ENCODE results near the gene LUC7L2. TPM values are rescaled to one million over a fixed set of nuclear protein-coding genes. Genes with fewer than 3 reads are reported as not detected.

The LUC7L2 gene
- total RNA-seq, 1 donor from 2014 or later, result 87.8 TPM

DNA sequence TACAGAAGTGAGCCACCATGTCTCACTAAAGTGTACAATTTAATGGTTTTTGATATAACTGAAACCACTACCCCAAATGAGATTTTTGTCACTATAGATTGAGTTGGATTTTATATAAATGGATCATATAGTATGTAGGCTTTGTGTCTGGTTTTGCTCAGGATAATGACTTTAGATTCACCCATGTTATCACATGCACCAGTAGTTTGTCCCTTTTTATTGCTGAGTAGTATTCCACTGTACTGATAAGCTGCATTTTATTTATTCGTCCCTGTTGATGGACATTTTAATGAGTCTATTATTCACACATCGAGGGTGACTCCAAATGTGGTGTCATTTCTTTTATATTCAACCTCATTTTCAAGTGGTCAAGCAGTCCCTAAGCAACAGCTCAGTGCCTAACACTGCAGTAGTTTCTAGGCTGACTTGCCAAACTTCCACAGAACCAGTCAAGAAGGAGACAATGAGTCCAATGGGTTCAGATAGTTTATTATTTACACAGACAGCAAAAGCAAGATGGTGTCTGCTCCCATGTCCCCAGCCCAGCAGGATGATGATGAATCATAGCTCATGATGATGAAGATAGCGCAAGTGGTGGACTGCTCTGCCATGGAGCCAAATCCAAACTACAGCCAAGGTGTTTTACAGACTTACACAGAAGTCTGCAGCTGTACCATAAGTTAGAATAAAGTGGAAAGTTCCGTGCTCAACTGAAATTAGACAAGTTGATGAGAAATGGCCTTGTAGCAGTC lies 25.1 kb upstream of the LUC7L2 start:
- no peaks in the 10 kb centered on the region for H3K27me3 Mint-ChIP-seq (ENCODE audit: low read depth, unreplicated experiment)
- no peak overlapping the region for H2AFZ ChIP-seq (ENCODE audit: low read depth, low read length)

DNA sequence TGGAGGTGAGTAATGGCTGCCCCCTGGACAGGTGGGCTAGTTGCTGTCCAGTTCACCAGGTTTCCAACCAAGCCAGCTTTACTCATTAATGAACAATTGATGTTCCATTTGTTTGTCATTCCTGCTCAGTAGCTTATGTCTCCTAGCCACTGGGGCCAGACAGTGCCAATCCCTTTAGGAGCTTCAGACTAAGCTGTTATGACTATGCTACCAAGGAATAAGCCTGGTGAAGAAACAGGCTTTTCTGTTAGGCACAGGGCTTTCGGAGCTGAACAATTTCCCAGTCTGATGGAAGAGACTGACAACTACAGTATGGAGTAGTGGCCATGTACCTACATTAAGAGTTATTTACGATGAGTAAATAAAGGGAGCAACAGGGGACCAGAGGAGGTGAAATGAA lies 20.7 kb upstream of the LUC7L2 start:
- no peak overlapping the region for H3K4me2 ChIP-seq (ENCODE audit: low read length)
- H3K27ac Mint-ChIP-seq (ENCODE audit: unreplicated experiment), result peak overlapping the region; percentile 3
- H2AFZ ChIP-seq (ENCODE audit: low read depth, low read length), result no peak overlapping the region
- no peak overlapping the region for H3K4me3 ChIP-seq (ENCODE audit: insufficient read depth, low read depth, low read length)
- peak overlapping the region; percentile 96 for H3K4me3 Mint-ChIP-seq (ENCODE audit: unreplicated experiment)
- H3K27ac ChIP-seq (ENCODE audit: low read depth, low read length), result no peak overlapping the region
- no peaks in the 10 kb centered on the region for H3K36me3 Mint-ChIP-seq (ENCODE audit: low read depth, unreplicated experiment)
- DNase-seq (ENCODE audit: low read depth), result no peak
- TF ChIP-seq EZH2 (IDR thresholded peaks at IDR 0.05; ENCODE audit: insufficient read depth, low read length), result no peak
- TF ChIP-seq, protein P1, sequence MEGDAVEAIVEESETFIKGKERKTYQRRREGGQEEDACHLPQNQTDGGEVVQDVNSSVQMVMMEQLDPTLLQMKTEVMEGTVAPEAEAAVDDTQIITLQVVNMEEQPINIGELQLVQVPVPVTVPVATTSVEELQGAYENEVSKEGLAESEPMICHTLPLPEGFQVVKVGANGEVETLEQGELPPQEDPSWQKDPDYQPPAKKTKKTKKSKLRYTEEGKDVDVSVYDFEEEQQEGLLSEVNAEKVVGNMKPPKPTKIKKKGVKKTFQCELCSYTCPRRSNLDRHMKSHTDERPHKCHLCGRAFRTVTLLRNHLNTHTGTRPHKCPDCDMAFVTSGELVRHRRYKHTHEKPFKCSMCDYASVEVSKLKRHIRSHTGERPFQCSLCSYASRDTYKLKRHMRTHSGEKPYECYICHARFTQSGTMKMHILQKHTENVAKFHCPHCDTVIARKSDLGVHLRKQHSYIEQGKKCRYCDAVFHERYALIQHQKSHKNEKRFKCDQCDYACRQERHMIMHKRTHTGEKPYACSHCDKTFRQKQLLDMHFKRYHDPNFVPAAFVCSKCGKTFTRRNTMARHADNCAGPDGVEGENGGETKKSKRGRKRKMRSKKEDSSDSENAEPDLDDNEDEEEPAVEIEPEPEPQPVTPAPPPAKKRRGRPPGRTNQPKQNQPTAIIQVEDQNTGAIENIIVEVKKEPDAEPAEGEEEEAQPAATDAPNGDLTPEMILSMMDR (IDR thresholded peaks at IDR 0.05; ENCODE audit: insufficient read depth, low read depth, low read length), result no peak
- H4K20me1 ChIP-seq (ENCODE audit: insufficient read depth, low read length), result no peaks in the 10 kb centered on the region
- H3K4me1 ChIP-seq (ENCODE audit: insufficient read depth, low read length), result peaks cover 9% of the 10 kb centered on the region
- no peaks in the 10 kb centered on the region for H3K27me3 Mint-ChIP-seq (ENCODE audit: low read depth, unreplicated experiment)
- H3K9me3 Mint-ChIP-seq (ENCODE audit: unreplicated experiment), result peaks cover 4% of the 10 kb centered on the region
- FAIRE-seq, result no peak
- H3K9me3 ChIP-seq (ENCODE audit: insufficient read depth, low read depth, low read length), result no peaks in the 10 kb centered on the region
- no peaks in the 10 kb centered on the region for H3K27me3 ChIP-seq (ENCODE audit: insufficient read depth, low read length)
- H3K79me2 ChIP-seq (ENCODE audit: insufficient read depth, low read length), result peaks cover 22% of the 10 kb centered on the region
- H3K4me1 Mint-ChIP-seq (ENCODE audit: low read depth, unreplicated experiment), result peaks cover 7% of the 10 kb centered on the region
- no peaks in the 10 kb centered on the region for H3K36me3 ChIP-seq (ENCODE audit: insufficient read depth, low read length)
- no peak overlapping the region for H3K9ac ChIP-seq (ENCODE audit: low read length)

More for the DNA sequence above, 25.1 kb upstream of the LUC7L2 start:
- no peaks in the 10 kb centered on the region for H4K20me1 ChIP-seq (ENCODE audit: insufficient read depth, low read length)
- H3K4me1 ChIP-seq (ENCODE audit: insufficient read depth, low read length), result no peaks in the 10 kb centered on the region
- TF ChIP-seq, protein P1 (IDR thresholded peaks at IDR 0.05; ENCODE audit: insufficient read depth, low read depth, low read length), result no peak
- no peak for TF ChIP-seq EZH2 (IDR thresholded peaks at IDR 0.05; ENCODE audit: insufficient read depth, low read length)
- Mint-ChIP-seq H3K4me1 (ENCODE audit: low read depth, unreplicated experiment) (no peaks in the 10 kb centered on the region), H3K4me3 (ENCODE audit: unreplicated experiment) (no peak overlapping the region), H3K36me3 (ENCODE audit: low read depth, unreplicated experiment) (no peaks in the 10 kb centered on the region), H3K27ac (ENCODE audit: unreplicated experiment) (no peak overlapping the region), H3K9me3 (ENCODE audit: unreplicated experiment) (no peaks in the 10 kb centered on the region)
- no peaks in the 10 kb centered on the region for H3K36me3 ChIP-seq (ENCODE audit: insufficient read depth, low read length)
- H3K27ac ChIP-seq (ENCODE audit: low read depth, low read length), result no peak overlapping the region
- no peak overlapping the region for H3K9ac ChIP-seq (ENCODE audit: low read length)
- H3K4me2 ChIP-seq (ENCODE audit: low read length), result no peak overlapping the region
- H3K4me3 ChIP-seq (ENCODE audit: insufficient read depth, low read depth, low read length), result no peak overlapping the region
- H3K79me2 ChIP-seq (ENCODE audit: insufficient read depth, low read length), result no peaks in the 10 kb centered on the region
- FAIRE-seq, result no peak
- no peaks in the 10 kb centered on the region for H3K27me3 ChIP-seq (ENCODE audit: insufficient read depth, low read length)
- H3K9me3 ChIP-seq (ENCODE audit: insufficient read depth, low read depth, low read length), result no peaks in the 10 kb centered on the region
- no peak for DNase-seq (ENCODE audit: low read depth)

DNA sequence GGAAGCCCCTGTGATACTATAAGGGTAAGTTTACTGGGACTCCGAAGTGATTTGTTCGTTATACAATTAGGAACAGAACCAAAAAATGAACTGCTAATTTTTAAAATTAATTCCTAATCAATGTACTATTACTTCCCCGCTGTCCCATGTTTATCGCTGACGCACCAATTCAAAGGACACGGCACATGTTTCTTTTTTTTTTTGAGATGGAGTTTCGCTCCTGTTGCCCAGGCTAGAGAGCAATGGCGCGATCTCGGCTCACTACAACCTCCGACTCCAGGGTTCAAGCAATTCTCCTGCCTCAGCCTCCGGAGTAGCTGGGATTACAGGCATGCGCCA lies 20.0 kb upstream of the LUC7L2 start:
- Histone ChIP-seq H3K27me3 (ENCODE audit: insufficient read depth, low read length) (no peaks in the 10 kb centered on the region), H2AFZ (ENCODE audit: low read depth, low read length) (peak overlapping the region; percentile 65), H3K9me3 (ENCODE audit: insufficient read depth, low read depth, low read length) (no peaks in the 10 kb centered on the region), H3K79me2 (ENCODE audit: insufficient read depth, low read length) (peaks cover 26% of the 10 kb centered on the region), H3K9ac (ENCODE audit: low read length) (no peak overlapping the region), H3K4me2 (ENCODE audit: low read length) (peak overlapping the region; percentile 95), H4K20me1 (ENCODE audit: insufficient read depth, low read length) (no peaks in the 10 kb centered on the region), H3K4me3 (ENCODE audit: insufficient read depth, low read depth, low read length) (peak overlapping the region; percentile 85), H3K36me3 (ENCODE audit: insufficient read depth, low read length) (no peaks in the 10 kb centered on the region), H3K4me1 (ENCODE audit: insufficient read depth, low read length) (peaks cover 9% of the 10 kb centered on the region), H3K27ac (ENCODE audit: low read depth, low read length) (peak overlapping the region; percentile 98)
- Mint-ChIP-seq H3K4me1 (ENCODE audit: low read depth, unreplicated experiment) (peaks cover 7% of the 10 kb centered on the region), H3K27me3 (ENCODE audit: low read depth, unreplicated experiment) (no peaks in the 10 kb centered on the region), H3K27ac (ENCODE audit: unreplicated experiment) (peak overlapping the region; percentile 99), H3K36me3 (ENCODE audit: low read depth, unreplicated experiment) (no peaks in the 10 kb centered on the region), H3K4me3 (ENCODE audit: unreplicated experiment) (peak overlapping the region; percentile 96), H3K9me3 (ENCODE audit: unreplicated experiment) (peaks cover 4% of the 10 kb centered on the region)
- no peak for DNase-seq (ENCODE audit: low read depth)
- no peak for FAIRE-seq
- TF ChIP-seq EZH2 (IDR thresholded peaks at IDR 0.05; ENCODE audit: insufficient read depth, low read length), result no peak
- TF ChIP-seq, protein P1 (IDR thresholded peaks at IDR 0.05; ENCODE audit: insufficient read depth, low read depth, low read length), result no peak
